Esophagus squamous epithelium (tissue), 5 donors: ENCODE data around the gene PSMG4. TPM values are rescaled to one million over a fixed set of nuclear protein-coding genes. Genes with fewer than 3 reads are reported as not detected.

Source experiments
- DNase-seq: peaks from one replicate; lab custom pipeline; 2025; lab: John Stamatoyannopoulos, UW
- H3K27ac ChIP-seq, 4 donors: fragments of 200-600 bp; sonication (generic); one replicate each; pipeline ENCODE4 v1.5.1; 2016 to 2019; ENCODE audit warnings: mild to moderate bottlenecking in 1 of 4
- H3K27me3 ChIP-seq, 4 donors: fragments of 200-600 bp; sonication (generic); 1 replicate in 3 of 4; 2 replicates in 1 of 4; pipeline versions ENCODE4 v1.5.1 to v1.6.0; 2017 to 2021; ENCODE audit warnings: antibody characterized with exemption in 1 of 4
- H3K36me3 ChIP-seq, 3 donors: fragments of 200-600 bp; sonication (generic); one replicate each; pipeline ENCODE4 v1.5.1; 2016 to 2019
- H3K4me1 ChIP-seq, 3 donors: fragments of 200-600 bp; sonication (generic); one replicate each; pipeline ENCODE4 v1.5.1; 2017 to 2019
- H3K4me3 ChIP-seq, 4 donors: fragments of 200-600 bp; sonication (generic); 1 replicate in 3 of 4; 2 replicates in 1 of 4; pipeline ENCODE4 v1.5.1; 2016 to 2019; ENCODE audit warnings: mild to moderate bottlenecking in 2 of 4, moderate library complexity in 1 of 4
- H3K9me3 ChIP-seq, 3 donors: fragments of 200-600 bp; sonication (generic); one replicate each; pipeline ENCODE4 v1.5.1; 2016 to 2019
- CTCF ChIP-seq, 6 experiments: fragments of 450-650 bp in 4 of 6; fragments of 200-600 bp in 2 of 6; sonication (generic) in 2 of 6; IDR thresholded peaks; one replicate each; pipeline ENCODE4 v1.5.1; 2016 to 2019; ENCODE audit warnings: antibody characterized with exemption in 6 of 6, mild to moderate bottlenecking in 4 of 6, moderate library complexity in 4 of 6
- POLR2A ChIP-seq, 4 donors: fragments of 450-650 bp; IDR thresholded peaks; one replicate each; pipeline ENCODE4 v1.6.1; 2017; ENCODE audit warnings: antibody characterized with exemption in 4 of 4, mild to moderate bottlenecking in 4 of 4, moderate library complexity in 3 of 4
- WGBS, 2 donors: methylation state at CpG; one replicate each; pipeline ENCODE4 v1.1.5; 2018; 5-methylcytosine and 5-hydroxymethylcytosine counted together
- intact Hi-C: fragments of 100-400 bp; cut with DNase I; formaldehyde crosslinking; loops from one replicate; pipeline ENCODE4 v1.15.0; 2022
- total RNA-seq, 4 donors: library from RNA; depleted of rRNA; stranded (reverse); fragments of >200 nt; gene quantifications; one replicate each; pipeline ENCODE4 v1.1.0, GENCODE V29; 2016
- donor health status: DM: yes; HTN: yes; CAD: no.

The PSMG4 gene
- total RNA-seq, 4 donors from 2014 or later = 9.4 to 36.0 (median 14.9) TPM

- Histone ChIP-seq H3K27ac (no peak overlapping the region), H3K36me3 (peaks cover 6 to 90% (median 19%) of the 10 kb centered on the region in 3 donors), H3K27me3 (no peaks in the 10 kb centered on the region), H3K4me1 (peaks cover 0 to 4% (median 0%) of the 10 kb centered on the region in 3 donors), H3K4me3 (no peak overlapping the region), H3K9me3 (no peaks in the 10 kb centered on the region)
- TF ChIP-seq CTCF (IDR thresholded peaks at IDR 0.05) = no peak
- no peak for TF ChIP-seq POLR2A (IDR thresholded peaks at IDR 0.05)
- 57 to 59% methylated on average over 2 to 4 of the region's 9 CpGs for WGBS, 2 donors
- intact Hi-C loops = no loop called here
- no peak for DNase-seq
Measured at GRCh38 chr6:3273707-3274521, 15.2 kb downstream of the PSMG4 start.

GRCh38 chr6:3276174-3277167, 17.7 kb downstream of the PSMG4 start:
- no peaks in the 10 kb centered on the region for H3K9me3 ChIP-seq
- no peak for DNase-seq
- TF ChIP-seq CTCF (IDR thresholded peaks at IDR 0.05) = no peak
- no peak for TF ChIP-seq POLR2A (IDR thresholded peaks at IDR 0.05)
- peaks cover 4 to 76% (median 14%) of the 10 kb centered on the region in 3 donors for H3K36me3 ChIP-seq
- 77 to 87% methylated on average over 13 to 14 of the region's 20 CpGs for WGBS, 2 donors
- intact Hi-C loops = loop anchor here (5.0 kb wide), 1 partner anchor 456 kb away; no protein-coding TSS in a partner anchor
- H3K27me3 ChIP-seq = no peaks in the 10 kb centered on the region
- H3K4me1 ChIP-seq = peaks cover 0 to 13% (median 3%) of the 10 kb centered on the region in 3 donors
- no peak overlapping the region for H3K27ac ChIP-seq
- H3K4me3 ChIP-seq = no peak overlapping the region

GRCh38 chr6:3277251-3277650, 18.5 kb downstream of the PSMG4 start:
- Histone ChIP-seq H3K27me3 (no peaks in the 10 kb centered on the region), H3K27ac (no peak overlapping the region), H3K36me3 (peaks cover 0 to 71% (median 8%) of the 10 kb centered on the region in 3 donors), H3K9me3 (no peaks in the 10 kb centered on the region), H3K4me3 (no peak overlapping the region), H3K4me1 (peaks cover 5 to 21% (median 10%) of the 10 kb centered on the region in 3 donors)
- 83 to 85% methylated on average over 7 to 11 of the region's 12 CpGs for WGBS, 2 donors
- DNase-seq = no peak
- TF ChIP-seq POLR2A (IDR thresholded peaks at IDR 0.05) (no peak), CTCF (IDR thresholded peaks at IDR 0.05) (no peak)
- intact Hi-C loops = loop anchor here (5.0 kb wide), 1 partner anchor 455 kb away; no protein-coding TSS in a partner anchor

GRCh38 chr6:3277851-3278416, 19.2 kb downstream of the PSMG4 start:
- H3K4me1 ChIP-seq = peaks cover 7 to 27% (median 16%) of the 10 kb centered on the region in 3 donors
- no peak overlapping the region for H3K4me3 ChIP-seq
- H3K36me3 ChIP-seq = peaks cover 0 to 70% (median 4%) of the 10 kb centered on the region in 3 donors
- intact Hi-C loops = loop anchor here (5.0 kb wide), 1 partner anchor 454 kb away; no protein-coding TSS in a partner anchor
- no peak overlapping the region for H3K27ac ChIP-seq
- H3K27me3 ChIP-seq = no peaks in the 10 kb centered on the region
- no peaks in the 10 kb centered on the region for H3K9me3 ChIP-seq
- no peak for TF ChIP-seq POLR2A (IDR thresholded peaks at IDR 0.05)
- no peak for TF ChIP-seq CTCF (IDR thresholded peaks at IDR 0.05)
- no peak for DNase-seq
- 69 to 79% methylated on average over 8 to 9 of the region's 9 CpGs for WGBS, 2 donors
